ENCODE results near the gene AIM2. TPM values are rescaled to one million over a fixed set of nuclear protein-coding genes. Genes with fewer than 3 reads are reported as not detected.
"Not testable (repeated sequence)": the region's sequence is repeated elsewhere in the genome, so short reads cannot be mapped to it uniquely, and the experiment has no call there.

Gene AIM2, protein sequence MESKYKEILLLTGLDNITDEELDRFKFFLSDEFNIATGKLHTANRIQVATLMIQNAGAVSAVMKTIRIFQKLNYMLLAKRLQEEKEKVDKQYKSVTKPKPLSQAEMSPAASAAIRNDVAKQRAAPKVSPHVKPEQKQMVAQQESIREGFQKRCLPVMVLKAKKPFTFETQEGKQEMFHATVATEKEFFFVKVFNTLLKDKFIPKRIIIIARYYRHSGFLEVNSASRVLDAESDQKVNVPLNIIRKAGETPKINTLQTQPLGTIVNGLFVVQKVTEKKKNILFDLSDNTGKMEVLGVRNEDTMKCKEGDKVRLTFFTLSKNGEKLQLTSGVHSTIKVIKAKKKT
- 2.9 TPM for total RNA-seq

DNA sequence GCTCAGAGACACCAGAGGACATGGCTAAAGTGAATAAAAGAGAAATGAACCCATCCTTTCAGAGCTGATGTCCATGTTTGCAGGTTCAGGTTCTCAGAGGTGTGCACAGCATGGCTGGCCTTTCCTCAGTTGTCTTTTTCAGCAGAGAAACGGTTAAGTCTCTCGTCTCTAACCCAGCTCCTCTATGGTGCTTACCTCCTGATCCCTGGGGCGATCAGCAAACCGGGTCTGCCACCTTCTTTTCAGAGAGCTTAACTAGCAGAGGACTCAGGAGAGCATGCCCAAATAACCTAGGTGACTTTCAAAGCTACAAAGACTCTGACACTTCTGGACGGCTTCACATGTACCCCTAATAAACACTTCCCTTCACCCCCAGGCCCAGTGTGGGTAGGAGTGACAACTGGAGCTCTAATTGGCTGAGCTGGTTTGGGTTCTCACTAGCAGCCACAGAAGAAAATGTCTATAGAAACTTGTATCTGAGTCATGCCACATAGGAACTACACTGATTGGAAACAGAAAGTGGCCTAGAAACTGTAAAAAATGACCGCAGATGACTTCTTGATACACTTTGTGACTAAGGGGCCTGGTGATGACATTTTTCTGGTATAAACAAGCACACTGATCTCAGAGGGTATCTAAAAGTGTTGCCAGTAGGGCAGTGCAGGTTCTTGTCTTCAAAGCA lies at the start of gene AIM2:
AIM2 (minus strand) TSS at position 329 of the 682 bp plus-strand sequence. CDS start 3,267 bp downstream, outside the sequence.
- no peak for DNase-seq (ENCODE audit: low spot score)

DNA sequence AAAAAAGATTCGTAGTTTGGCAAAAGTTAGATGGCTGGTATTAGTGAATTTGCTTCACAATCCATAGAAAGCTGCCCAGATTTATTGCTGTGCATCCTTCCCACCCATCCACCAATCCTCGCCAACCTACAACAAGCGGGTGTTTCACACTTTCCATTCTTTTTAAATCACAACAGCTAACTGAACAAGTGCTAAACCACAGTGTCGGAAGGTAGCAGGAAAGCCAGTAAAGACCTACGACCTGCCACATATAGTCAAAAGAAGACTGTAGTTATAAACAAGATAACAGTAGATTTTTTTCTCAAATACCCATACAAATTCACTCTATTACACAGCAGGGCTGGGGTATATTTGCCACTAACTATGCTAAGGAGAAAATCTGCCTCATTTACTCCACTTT lies 47.0 kb upstream of the AIM2 start:
- no peak for DNase-seq (ENCODE audit: low spot score)

DNA sequence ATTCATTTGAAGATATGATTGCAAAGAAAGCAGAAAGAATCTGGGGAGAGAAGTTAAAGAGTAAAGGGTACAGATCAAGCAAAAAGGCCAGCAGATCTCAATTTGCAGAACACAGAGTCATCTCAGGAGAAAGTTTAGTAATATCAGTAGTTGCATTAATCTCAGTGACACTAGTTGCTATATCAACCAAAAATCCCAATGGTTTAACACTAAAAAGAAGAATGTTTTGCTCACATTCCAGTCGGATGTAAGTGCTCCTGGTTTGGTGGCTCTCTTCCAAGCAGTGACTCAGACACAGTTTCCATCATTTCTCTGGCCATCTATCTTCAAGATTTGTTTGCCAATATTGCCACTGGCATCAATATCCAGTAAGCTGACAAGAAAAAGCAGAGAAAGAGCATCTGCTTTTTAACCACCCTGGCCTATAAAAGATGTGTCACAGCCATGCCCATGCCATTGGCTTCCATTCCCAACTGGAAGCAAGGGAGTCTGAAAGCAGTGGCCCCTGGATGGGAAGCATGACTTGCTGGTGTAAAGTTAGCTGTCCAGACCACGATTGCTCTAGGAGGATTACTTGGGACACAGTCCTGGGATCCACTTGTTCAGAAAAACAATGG lies 45.5 kb upstream of the AIM2 start:
- no peak for DNase-seq (ENCODE audit: low spot score)

DNA sequence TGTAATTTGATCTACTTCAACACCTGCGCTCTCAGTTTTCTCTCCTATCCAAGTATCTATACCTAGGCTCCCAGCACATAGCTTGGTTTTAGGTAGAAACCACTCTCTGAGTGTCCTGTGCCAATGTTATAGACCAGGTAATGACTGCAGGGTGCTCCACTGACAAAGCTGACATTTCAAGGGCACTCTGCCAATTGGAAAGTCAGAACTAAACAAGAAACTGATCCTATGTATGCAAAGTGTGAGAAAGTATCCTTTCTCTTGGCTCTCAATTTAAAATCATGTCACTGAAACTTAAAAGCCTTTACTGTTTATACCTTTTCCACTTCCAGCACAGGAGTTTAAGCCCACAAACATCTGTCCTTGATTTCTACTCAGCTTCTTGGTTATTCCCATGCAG lies 45.0 kb upstream of the AIM2 start:
- DNase-seq (ENCODE audit: low spot score), result no peak

DNA sequence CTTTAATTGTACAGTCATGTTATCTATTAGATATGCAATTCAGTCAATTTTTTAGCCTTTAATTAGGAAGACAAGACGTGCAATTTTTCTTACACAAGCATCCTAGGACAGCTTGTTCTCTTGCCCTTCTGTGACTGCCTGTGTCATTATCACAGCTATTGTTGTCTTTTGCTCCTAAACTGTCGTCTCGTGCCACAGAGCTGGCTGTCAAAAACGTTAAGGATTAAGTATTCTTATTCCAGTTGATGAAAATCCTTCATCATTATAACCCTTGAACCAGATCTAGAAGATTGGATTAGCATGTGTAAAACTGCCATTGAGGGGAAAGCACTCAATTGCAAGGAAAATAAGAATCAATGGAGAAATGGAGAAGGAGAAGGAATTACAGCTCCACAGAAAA lies 43.8 kb upstream of the AIM2 start:
- DNase-seq (ENCODE audit: low spot score), result no peak

DNA sequence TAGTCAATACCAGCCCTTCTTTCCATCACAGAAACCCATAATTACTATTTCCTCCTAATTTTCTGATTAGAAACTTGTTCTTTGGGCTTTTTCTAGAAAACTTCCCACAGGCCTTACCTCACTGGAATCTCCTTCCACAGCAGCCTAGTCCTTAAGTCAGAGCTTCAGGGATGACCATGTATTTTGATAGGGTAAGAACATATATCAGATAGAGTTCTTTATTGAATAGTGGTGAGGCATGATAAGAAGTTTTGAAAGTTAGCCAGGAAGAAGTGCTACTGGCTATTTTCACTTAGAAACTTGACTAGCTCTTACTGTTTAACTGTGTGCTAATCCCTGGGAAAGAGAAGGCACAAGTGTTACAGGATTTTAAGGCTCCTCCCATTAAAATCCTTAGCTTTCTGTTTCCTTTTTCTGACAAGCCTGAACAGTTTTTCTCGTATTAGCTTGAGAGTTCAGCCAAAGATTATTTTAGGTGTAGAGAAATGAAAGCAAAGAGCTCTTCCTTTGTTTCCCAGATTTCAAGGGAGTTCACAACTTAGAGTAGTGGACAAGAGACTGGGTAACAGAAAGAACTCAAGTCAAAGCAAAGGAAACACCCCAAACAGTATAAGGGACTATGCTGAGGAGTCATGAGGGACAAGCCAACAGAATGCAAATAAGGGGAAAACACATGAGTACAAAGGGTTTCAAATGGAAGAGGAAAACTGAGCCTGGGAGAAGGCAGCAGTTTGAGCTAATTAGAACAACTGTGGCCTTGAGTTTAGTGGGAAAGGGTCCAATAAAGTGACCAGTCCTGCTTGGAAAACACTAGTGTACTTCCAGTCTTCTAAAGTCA lies 37.2 kb upstream of the AIM2 start:
- no peak for DNase-seq (ENCODE audit: low spot score)

DNA sequence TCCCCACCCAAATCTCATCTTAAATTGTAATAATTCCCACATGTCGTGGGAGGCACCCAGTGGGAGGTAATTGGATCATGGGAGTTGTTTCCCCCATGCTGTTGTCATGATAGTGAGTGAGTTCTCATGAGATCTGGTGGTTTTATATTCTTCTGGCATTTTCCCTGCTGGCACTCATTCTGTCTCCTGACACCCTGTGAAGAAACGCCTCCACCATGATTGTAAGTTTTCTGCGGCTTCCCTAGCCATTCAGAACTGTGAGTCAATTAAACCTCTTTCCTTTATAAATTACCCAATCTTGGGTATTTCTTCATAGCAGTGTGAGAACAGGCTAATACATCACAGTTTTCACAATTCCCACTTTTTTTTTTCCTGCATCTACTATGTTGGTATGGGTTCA lies 26.5 kb upstream of the AIM2 start:
- DNase-seq (ENCODE audit: low spot score), result not testable (repeated sequence)

DNA sequence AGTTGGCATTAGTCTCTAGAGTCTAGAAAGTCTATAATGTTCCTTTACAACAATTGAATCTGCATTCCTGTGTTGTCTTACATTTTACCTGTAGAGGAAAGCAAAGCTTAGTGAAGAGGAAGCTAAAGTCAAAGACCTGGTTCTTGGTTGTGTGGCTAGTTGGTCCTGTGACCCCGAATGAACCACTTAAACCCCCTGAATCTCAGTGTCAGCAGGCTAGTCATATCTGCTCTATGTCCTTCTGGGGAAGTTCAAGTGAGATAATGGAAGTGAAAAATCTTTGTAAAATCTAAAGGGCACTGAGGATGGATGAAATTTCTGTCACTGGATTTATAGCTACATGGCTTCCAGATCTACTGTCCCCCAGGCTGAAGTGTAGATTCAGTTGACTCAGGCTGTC lies 24.0 kb upstream of the AIM2 start:
- DNase-seq (ENCODE audit: low spot score), result no peak

DNA sequence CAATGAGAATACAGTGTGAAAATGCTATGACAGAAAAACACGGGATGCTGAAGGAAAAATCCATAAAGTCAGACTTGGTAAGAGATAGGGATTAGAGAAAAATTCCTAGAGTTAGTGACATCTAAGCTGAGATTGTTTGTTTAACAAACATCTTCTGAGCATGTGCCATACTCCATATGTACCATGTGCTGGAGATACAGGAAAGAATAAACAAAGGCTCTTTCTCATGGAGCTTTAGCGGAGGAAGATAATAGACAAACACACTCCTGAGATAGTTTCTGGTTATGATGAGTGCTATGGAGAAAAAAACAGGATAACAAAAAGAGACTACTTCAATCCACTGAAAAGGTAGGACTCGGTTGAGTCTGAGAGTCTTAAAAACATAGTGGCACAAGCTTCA lies 22.0 kb upstream of the AIM2 start:
- no peak for DNase-seq (ENCODE audit: low spot score)

DNA sequence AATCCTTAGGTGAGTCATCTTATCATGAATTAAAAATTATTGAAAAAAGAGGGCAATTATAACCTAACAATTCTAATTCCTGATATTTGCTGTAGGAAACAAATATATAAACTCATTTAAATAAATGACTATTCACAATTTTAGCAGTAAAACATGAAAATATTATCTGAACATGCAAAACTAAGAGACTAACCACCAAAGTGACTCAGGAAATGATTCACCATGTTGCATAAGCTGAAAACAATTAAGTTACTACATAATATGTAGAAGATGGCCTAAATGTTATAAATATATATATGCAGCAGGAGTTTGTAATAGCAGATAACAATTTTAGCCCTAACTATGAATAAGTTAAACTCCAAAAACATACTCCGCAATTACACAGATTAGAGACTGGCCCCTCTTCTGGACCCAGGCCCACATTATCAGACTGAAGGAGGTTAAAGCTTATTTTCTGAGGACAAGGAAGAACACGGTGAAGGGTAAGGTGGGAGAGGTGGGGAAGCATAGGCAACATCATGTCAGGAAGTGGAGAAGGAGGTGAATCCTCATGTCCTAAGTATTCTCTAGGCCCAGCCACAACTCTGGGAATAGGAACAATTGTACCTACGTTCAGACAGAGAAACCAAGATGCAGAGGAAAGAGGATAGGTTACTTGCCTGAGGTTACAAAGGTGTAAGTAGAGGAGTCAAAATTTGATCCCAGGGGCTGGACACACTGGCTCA lies 15.6 kb upstream of the AIM2 start:
- DNase-seq (ENCODE audit: low spot score), result no peak

DNA sequence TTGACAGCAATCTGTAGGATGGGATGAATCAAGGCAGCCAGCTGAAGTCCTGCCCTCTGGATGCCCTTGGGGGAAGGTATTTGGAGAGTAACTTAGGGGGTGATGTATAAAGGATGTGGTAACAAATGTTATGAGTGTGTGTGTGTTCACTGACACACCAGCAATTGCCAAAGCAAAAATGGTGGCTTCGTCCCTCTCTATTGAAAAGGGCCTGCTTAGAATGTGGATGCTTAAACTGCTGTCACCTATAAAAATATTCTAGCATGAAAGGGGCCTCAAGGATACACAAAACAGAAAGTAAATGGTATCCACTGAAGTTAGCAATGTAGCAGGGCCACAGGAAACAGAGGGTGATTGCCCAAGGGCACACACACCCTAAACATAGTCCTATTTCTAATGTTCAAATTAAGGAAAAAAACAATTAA lies 15.1 kb upstream of the AIM2 start:
- no peak for DNase-seq (ENCODE audit: low spot score)

DNA sequence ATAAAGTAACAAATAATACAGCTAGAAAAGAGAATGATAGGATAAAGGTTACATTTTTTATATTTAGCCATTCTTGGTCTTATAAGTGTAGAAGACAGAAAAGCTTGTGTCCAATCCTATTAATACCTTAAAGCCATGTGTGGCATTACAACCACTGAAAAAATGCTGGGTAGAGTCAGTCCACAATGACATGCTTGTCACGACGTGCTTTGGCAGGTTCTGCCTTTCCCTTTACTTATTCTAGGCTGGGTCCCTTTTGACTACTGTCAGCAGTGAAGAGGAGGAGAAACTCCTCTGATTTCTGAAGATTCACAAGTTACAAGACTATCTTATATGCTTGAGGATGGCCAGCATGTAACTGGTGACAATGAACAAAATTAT lies 14.6 kb upstream of the AIM2 start:
- no peak for DNase-seq (ENCODE audit: low spot score)

DNA sequence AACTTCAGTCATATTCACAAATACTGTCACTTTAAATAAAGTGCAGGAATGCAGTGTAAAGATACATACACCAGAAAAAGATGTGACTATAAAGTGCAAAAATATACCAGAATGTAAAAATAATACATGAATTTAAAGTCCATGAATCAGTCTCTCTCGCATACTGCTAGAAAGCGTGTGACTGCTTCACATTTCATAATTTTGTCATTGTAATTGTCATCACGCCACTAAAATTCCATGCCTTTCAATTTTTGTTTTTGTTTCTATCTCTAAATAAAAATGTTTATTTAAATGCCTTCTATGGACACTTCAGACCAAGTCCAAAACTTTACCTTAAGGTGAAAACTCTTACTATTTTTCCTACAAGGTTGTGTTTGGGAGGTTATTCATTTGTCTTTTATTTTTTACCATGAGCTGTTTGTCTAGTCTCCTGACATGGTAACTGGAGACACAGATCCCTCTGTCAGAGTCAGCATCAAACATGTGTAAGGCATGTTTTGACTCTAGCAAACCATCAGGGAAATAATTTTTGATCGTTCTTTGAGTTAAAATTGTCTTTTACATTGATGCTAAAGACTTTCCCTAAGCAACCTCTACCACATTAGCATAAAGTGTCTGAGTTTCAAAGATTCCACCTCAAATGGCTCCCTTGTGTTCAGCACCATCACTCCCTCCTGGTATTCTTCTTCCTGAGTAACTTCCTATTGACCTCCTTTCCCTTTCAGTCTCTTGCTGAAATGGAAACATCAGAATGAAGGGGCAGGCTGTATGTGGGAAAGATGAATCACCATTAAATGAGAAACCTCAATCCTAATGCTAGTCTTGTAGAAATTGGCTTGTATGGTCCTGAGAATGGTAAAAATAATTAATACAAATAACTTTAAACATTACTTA lies 14.0 kb upstream of the AIM2 start:
- no peak for DNase-seq (ENCODE audit: low spot score)

DNA sequence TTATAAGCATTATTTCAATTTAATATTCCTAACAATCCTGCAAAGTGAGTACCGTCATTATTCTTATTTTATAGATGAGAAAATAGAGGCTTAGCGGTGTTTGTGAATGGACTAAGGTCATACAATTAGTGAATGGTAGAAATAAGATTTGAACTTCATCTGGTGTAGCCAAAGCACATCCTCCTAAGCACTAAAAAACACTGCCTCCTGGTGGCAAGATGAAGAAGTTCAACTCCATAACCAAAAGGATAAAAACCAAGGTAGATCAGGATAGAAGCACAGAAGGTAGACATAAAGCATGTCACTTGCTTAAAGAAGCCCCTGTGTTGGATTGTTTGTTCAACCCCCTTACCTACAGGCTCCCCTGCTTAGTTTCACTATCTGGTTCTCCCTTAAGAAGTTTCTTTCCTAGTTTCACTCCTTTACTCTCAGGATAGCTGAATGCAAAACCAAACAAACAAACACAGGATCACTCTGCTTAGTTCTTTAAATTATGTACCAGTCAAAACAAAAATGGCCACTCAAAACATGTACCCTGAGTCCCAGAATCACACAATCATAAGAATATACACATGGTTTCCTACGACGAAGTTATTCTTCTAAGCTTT lies 12.7 kb upstream of the AIM2 start:
- no peak for DNase-seq (ENCODE audit: low spot score)

DNA sequence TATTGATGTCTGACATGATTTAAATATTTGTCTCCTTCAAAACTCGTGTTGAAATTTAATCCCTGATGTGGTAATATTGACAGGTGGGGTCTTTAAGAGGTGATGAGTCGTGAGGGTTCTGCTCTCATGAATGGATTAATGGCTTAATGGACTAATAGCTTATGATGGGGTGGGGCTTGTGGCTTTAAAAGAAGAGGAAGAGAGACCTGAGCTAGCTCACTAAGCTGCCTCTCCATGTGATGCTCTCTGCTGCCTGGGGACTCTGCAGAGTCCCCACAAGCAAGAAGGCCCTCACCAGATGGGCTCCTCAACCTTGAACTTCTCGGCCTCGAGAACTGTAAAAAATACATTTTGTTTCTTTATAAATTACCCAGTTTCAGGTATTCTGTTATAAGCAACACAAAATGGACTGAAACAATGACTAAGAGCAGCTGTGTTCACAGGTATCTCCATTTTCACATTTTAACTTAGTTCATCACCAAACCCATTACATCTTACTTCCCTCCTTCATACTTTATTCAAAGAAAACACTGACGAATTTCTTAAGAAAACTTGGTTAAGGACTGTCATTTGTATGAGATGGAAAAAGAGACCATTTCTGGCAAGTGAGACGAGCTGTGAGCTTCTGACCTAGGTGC lies 12.1 kb upstream of the AIM2 start:
- DNase-seq (ENCODE audit: low spot score), result no peak

DNA sequence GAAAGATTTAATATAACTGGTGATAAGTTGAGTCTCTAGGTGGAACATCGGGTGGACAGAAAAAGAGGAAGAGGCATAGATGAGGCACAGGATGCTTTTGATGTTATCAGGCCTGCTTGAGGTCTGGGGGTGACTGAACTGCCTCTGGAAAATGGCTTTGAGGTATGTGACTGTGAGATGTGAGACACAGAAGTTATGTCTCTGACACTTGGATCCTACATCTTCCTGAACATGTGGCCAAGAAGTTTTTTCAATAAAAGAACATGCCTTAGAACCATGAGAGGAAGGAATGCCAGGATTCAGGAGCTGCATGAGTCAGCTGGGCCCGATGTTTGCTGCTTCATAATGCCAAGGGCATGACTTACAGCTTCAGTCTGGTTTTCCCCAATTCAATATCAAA lies 11.5 kb upstream of the AIM2 start:
- no peak for DNase-seq (ENCODE audit: low spot score)

DNA sequence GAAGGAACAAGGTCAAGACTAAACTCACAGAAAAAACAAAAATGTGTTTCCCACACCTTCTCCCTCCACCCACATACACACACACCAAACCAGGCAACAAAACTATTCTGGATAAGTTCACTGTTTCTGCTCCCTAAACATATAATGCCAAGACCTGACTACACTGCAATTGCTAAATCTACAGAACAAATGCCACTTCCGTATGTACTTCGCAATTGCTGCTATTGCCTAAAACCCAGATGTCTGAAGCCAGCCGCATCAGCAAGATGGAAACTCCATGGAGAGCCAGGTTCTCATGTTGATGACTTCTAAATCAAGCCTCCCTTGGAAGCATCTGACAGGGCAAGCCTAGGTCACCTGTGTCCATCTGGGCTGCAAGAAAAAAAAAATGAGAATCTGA lies 8.3 kb upstream of the AIM2 start:
- no peak for DNase-seq (ENCODE audit: low spot score)

DNA sequence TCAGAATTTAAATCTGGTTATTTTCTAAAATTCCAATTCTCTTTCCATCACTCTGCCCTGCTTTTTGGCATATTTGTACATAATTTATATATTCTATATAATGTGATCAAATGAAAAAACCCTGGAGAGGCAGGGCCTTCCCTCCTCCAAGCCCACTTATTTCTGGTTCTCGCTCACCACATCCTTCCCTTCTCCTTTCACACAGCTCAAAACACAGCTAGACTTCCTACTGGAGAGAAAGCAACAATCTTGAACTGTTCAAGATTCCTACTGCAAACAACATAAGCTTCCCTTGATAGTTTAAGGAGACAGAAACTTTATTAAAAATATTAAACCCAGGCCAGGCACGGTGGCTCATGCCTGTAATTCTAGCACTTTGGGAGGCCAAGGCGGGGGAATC lies 7.6 kb upstream of the AIM2 start:
- DNase-seq (ENCODE audit: low spot score), result no peak

DNA sequence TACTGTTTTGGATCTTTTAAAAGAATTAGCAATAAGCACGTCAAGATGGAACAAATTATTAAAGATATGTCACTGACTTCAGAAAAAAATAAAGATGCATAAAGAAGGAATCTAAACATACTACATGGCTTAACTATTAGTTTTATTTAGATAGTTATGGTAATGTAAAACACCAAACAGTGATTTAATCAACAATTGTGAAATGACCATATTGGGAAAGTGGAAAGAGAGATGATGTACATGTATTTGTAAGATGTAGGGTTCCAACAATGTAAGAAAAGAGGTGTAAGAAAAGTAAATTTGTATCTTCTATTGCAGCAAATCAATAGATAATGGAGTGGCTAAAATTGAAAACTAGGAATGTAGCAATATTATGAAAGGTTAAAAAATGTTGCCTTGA lies 6.4 kb upstream of the AIM2 start:
- no peak for DNase-seq (ENCODE audit: low spot score)

DNA sequence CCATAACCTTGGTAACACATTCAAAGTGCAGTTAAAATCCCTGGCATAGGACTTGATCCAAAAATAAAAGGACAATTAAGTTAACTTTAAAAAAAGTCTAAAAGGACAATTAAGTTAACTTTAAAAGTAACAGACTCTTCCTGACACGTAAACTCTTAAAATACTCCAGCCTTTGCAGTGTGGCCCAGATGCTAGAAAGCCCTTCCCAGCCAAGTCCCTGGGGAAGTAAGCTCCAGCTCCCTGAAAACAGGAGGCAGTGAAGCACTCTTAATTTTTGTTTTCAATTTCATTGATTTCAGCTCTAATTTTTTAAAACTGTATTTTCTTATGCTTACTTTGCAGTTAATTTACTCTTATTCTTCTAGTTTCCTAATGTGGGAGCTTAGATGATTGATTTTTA lies 5.1 kb upstream of the AIM2 start:
- no peak for DNase-seq (ENCODE audit: low spot score)
